Psoas muscle (tissue), 8 donors: ENCODE results near the gene WDR73. TPM values are rescaled to one million over a fixed set of nuclear protein-coding genes. Genes with fewer than 3 reads are reported as not detected.
"Not testable (repeated sequence)": the region's sequence is repeated elsewhere in the genome, so short reads cannot be mapped to it uniquely, and the experiment has no call there.

ENCODE experiments used
- ATAC-seq, 4 donors: fragments of 200-7000 bp; cut with Tn5 transposase; one replicate each; pipeline ENCODE4 v1.9.1; 2020; ENCODE audit warnings: moderate library complexity in 3 of 4, mild to moderate bottlenecking in 2 of 4
- DNase-seq, 2 donors: peaks; one replicate each; pipeline ENCODE4 v3.0.0-alpha.2; 2020
- H3K27ac ChIP-seq: fragments of 200-600 bp; one replicate; pipeline ENCODE4 v1.8.0; 2022
- H3K27me3 ChIP-seq, 3 donors: fragments of 200-600 bp in 1 of 3; one replicate each; pipeline versions ENCODE4 v1.6.1 to v1.8.0; 2013 to 2022; ENCODE audit warnings: low read length in 2 of 3, mild to moderate bottlenecking in 2 of 3, moderate library complexity in 1 of 3; ENCODE audit not compliant: insufficient read depth in 3 of 3
- H3K36me3 ChIP-seq, 2 donors: fragments of 200-600 bp in 1 of 2; one replicate each; pipeline versions ENCODE4 v1.6.1 to v1.8.0; 2013 to 2022; ENCODE audit warnings: low read depth in 1 of 2, mild to moderate bottlenecking in 1 of 2, moderate library complexity in 1 of 2; ENCODE audit not compliant: insufficient read depth in 1 of 2
- H3K4me1 ChIP-seq: fragments of 200-600 bp; one replicate; pipeline ENCODE4 v1.8.0; 2022
- H3K4me3 ChIP-seq: fragments of 200-600 bp; one replicate; pipeline ENCODE4 v1.8.0; 2022; ENCODE audit warnings: mild to moderate bottlenecking
- H3K9me3 ChIP-seq: fragments of 200-600 bp; one replicate; pipeline ENCODE4 v1.8.0; 2022
- CTCF ChIP-seq: fragments of 200-600 bp; IDR thresholded peaks from one replicate; pipeline ENCODE4 v1.8.0; 2022; ENCODE audit warnings: antibody characterized with exemption
- WGBS, 3 donors: extraction: QIAGEN DNeasy Blood & Tissue Kit; methylation state at CpG; one replicate each; pipeline versions ENCODE4 v1.1.6 to v1.1.7; 2013; 5-methylcytosine and 5-hydroxymethylcytosine counted together
- intact Hi-C, 2 donors: fragments of 100-400 bp; cut with DNase I; formaldehyde crosslinking; loops; one replicate each; pipeline versions ENCODE4 v1.11.0 to v1.14.2; 2022
- polyA plus RNA-seq, 3 donors: library from polyadenylated mRNA; stranded (reverse); fragments of 200-250 nt; gene quantifications; one replicate each; pipeline ENCODE4 v1.2.3, GENCODE V29; 2013
- total RNA-seq, 4 donors: library from RNA; stranded (reverse); fragmentation: NEBNext Ultra II Directional in 2 of 4; extraction: Animal tissue kit (Norgen Biotek cat#: 25700) in 2 of 4; gene quantifications; one replicate each; pipeline versions ENCODE4 v1.2.1 to v1.2.4, GENCODE V29; 2021 to 2023
- donor health status: healthy with polysubstance abuse.
- donor health status: DM: no; HTN: no; CAD: no; lungs with moderate emphysema.
- donor health status: Bipolar disorder and iron deficiency.
- donor health status: healthy.
- donor health status: DM: yes; HTN: yes; CAD: no.
- donor health status: DM: no; HTN: no; CAD: no.
- donor health status: DM: no; HTN: no; CAD: no.
- donor health status: DM: yes; HTN: yes; CAD: no.

Gene WDR73
- total and polyA plus RNA-seq, 7 donors: 8.9 to 22.0 (median 13.6) TPM

GRCh38 chr15:84647726-84648125, 6.4 kb downstream of the WDR73 start:
- Histone ChIP-seq H3K27me3 (no peaks in the 10 kb centered on the region), H3K27ac (no peak overlapping the region), H3K4me3 (no peak overlapping the region), H3K4me1 (peaks cover 7% of the 10 kb centered on the region), H3K9me3 (no peaks in the 10 kb centered on the region), H3K36me3 (peaks cover 0 to 100% of the 10 kb centered on the region in 2 donors)
- DNase-seq: no peak
- ATAC-seq: no peak
- no peak for TF ChIP-seq CTCF
- intact Hi-C loops: no loop called here

GRCh38 chr15:84645997-84646396, 8.1 kb downstream of the WDR73 start:
- Histone ChIP-seq H3K27ac (no peak overlapping the region), H3K4me1 (peaks cover under 1% of the 10 kb centered on the region), H3K9me3 (no peaks in the 10 kb centered on the region), H3K36me3 (peaks cover 0 to 100% of the 10 kb centered on the region in 2 donors), H3K27me3 (no peaks in the 10 kb centered on the region), H3K4me3 (no peak overlapping the region)
- DNase-seq (no peak), ATAC-seq (no peak)
- TF ChIP-seq CTCF: no peak
- WGBS, 3 donors: 88 to 92% (median 90%) methylated on average over 10 of the region's 10 CpGs
- intact Hi-C loops: no loop called here

GRCh38 chr15:84645496-84645895, 8.6 kb downstream of the WDR73 start:
- intact Hi-C loops: no loop called here
- no peak for TF ChIP-seq CTCF
- Histone ChIP-seq H3K27me3 (no peaks in the 10 kb centered on the region), H3K4me1 (no peaks in the 10 kb centered on the region), H3K9me3 (no peaks in the 10 kb centered on the region), H3K36me3 (peaks cover 0 to 100% of the 10 kb centered on the region in 2 donors), H3K27ac (no peak overlapping the region), H3K4me3 (no peak overlapping the region)
- DNase-seq (peak in 1 of 2 donors; percentile 56), ATAC-seq (peak in 2 of 4 donors; percentile 12 to 20)
- 73 to 86% (median 75%) methylated on average over 10 of the region's 10 CpGs for WGBS, 3 donors

GRCh38 chr15:84643838-84644237, 10.2 kb downstream of the WDR73 start:
- no peak for DNase-seq
- H3K4me3 ChIP-seq: no peak overlapping the region
- H3K27me3 ChIP-seq: no peaks in the 10 kb centered on the region
- H3K36me3 ChIP-seq: peaks cover 4 to 100% of the 10 kb centered on the region in 2 donors
- peak in 2 of 4 donors; percentile 34 to 64 for ATAC-seq
- H3K4me1 ChIP-seq: no peaks in the 10 kb centered on the region
- no peak for TF ChIP-seq CTCF
- no peaks in the 10 kb centered on the region for H3K9me3 ChIP-seq
- WGBS, 3 donors: 45 to 55% (median 46%) methylated on average over 6 of the region's 6 CpGs
- peak overlapping the region; percentile 13 for H3K27ac ChIP-seq
- intact Hi-C loops: no loop called here

GRCh38 chr15:84642640-84643039, 11.4 kb downstream of the WDR73 start:
- ATAC-seq, intact Hi-C loops, DNase-seq, H3K9me3 ChIP-seq, H3K27ac ChIP-seq, H3K4me3 ChIP-seq, H3K27me3 ChIP-seq, H3K4me1 ChIP-seq: not testable (repeated sequence)
- 22 to 72% (median 69%) methylated on average over 2 of the region's 2 CpGs for WGBS, 3 donors
- H3K36me3 ChIP-seq: peaks cover 5 to 100% of the 10 kb centered on the region in 2 donors

- DNase-seq, H3K9me3 ChIP-seq, intact Hi-C loops: not testable (repeated sequence)
These were observed 12.2 kb downstream of the WDR73 start for GRCh38 chr15:84641871-84642270.

More at GRCh38 chr15:84641871-84642270, 12.2 kb downstream of the WDR73 start:
- H3K27ac ChIP-seq, H3K27me3 ChIP-seq, H3K4me3 ChIP-seq, ATAC-seq, H3K4me1 ChIP-seq: not testable (repeated sequence)
- peaks cover 6 to 99% of the 10 kb centered on the region in 2 donors for H3K36me3 ChIP-seq
- WGBS, 3 donors: 91 to 93% (median 91%) methylated on average over 9 of the region's 9 CpGs
